ENCODE data around the gene NGF.

Gene NGF

DNA sequence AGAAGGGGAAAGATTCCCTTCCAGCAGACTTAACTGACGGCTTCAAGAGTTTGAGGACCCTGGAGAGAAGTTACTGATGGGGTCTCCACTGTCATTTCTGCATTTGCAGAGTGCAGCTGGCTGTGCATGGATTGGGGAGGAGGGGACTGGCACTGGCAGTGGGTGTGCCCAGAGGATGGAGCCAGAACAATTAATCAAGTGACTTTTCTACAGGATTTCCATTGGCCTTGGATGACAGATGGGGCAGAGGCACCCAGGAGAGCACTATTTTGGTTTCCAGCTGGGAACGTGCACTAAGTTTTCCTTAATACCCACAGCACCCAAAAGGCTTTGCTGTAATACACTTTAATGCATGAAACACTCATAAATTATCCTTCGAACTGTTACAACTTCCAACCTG, 1.3 kb downstream of the NGF start:
- DNase-seq (ENCODE audit: low read depth) = no peak

DNA sequence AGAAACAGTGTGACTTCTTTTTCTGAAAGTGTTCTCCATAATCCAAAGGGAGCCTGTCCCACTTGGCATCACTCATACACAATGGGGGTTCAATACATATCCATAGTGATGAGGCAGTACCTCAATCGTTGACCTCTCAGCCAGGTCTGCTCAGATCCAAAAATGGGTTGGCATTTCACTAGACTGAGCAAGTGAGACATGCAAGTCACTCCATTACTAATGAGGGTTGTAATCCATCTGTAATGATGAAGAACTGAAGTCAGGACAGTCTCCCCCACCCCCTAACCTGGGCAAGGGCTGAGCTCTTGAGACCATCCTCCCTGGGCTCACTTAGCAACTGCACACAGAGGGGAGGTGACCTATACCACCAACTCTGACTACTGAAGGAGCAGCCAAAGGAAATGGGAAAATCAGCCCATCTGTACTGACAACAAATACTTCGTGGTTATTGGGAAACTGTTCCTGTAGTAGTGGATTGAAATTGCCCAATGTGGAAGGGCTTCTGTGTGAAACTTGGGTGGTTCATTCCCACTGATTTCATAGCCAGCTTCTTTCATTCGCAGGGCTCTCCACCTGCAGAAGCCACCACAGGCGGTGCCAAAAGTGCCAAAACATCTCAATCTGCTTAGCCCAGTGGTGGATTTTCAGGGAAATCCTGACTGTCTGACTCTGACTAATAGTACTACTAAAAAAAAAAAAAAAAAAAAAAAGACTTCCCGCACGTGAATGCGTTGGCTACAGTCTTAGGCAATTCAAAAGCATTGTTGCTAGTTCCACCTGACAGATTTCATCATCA, 5.0 kb downstream of the NGF start:
- peak; percentile 85 for DNase-seq (ENCODE audit: low read depth)

DNA sequence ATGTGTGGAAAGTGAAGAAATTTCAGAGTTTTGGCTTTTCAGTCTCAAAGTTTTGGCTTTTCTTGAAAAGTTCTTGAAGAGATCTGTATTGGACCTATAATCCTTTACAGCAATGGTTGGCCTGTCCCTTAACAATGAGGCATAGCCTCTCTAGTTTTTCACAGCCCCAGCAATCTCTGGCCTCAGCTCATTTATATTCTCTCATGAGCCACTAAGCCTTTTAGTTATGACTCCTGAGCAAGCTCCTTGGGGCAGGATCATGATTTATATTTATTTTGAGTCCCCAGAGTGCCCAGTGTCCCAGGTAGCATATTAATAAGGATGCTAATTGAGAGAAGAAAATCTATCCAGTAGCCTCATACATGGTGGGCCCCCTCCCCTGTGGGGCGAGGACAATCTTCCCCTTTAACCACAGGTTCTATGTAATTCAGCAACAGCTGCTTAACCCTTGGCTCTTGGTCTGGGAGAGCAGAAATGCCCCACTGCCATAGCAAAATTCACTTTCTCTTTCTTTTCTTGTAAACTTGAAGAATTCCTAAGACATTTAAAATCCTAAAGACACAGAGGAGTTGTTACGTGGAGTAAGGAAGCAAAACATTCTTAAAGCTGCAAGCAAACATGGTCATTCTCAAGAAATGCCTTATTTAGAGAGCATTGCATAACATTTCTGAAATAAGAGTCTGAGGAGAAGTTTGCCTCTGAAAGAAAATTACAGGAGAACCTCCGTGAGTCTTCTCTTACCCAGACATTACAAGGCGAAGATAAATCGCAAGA, 6.3 kb downstream of the NGF start:
- DNase-seq (ENCODE audit: low read depth) = no peak

DNA sequence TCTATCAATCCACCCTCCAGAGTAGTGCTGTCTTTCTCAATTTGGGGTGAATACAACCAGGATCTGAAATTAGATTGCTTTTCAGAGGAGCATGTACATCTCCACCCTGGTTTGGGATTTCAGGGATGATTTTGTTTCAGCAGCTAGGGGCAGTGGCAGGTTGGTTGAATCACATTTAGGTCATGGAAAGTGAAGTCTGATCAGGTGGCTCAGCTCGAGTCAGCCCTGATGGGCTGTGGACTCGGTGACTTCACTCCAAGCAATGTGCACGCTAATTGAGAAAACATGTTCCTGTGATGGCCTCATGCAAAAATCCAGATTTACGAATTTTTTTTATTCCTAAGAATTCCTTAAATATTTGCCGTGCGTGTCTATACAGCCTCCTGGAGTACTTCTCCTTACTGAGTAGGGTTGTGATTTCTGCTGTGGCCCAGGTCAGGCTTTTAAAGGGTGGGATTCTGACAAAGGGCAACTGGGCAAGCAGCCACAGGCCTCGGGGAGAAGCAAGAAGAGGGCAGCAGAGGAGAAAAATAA, 7.5 kb downstream of the NGF start:
- peak; percentile 81 for DNase-seq (ENCODE audit: low read depth)

DNA sequence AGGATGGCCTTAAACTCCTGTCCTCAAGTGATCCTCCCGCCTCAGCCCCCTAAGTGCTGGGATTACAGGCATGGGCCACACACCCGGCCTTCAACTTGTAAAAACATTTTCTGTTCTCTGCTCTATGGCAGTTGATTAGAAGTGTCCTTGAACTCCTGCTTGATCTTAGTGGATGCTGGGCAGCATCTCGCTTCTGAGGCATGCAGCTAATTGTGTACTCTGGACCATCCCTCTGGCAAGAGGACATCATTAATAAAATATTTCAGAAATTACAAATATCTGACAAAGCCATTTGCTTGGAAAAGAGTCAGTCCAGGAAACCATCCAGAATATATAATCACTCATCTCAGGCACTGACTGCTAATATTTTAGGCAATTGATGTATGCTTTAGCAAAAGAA, 8.1 kb downstream of the NGF start:
- no peak for DNase-seq (ENCODE audit: low read depth)

DNA sequence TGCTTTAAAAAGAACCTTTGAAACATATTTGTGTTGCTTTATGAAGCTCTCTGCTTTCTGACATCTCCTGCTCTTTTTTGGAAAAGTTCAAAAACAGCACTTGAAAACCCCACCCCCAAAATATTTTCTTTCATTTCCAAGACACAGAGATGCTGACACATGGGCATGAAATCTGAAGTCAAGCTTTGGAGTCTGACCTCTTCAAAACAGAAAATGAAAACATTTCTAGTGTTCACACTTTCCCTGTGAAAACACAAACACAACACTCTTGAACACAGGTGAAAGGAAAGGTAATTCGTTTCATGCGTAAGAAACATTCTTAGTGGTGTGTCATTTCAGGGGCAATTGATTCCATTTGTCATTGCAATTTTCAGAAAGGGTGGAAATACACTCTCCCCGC, 10.8 kb downstream of the NGF start:
- no peak for DNase-seq (ENCODE audit: low read depth)

DNA sequence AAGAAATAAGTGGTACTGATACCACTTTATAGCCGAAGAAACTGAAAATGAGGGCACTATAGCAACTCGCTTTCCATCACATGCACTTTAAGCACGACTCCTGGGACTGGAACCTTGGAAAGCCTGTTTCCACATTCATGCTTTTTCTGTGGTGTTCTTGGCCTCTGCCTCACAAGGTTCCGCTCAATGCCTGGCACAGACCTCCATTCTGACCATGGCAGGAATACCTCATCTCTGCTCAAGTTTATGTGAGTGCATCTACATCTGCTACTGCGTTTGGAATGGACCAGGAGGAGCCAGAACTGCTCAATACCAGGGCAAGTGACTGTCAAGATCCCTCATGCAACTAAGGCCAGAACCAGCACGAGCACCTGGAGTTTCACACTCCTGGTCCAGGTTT, 11.6 kb downstream of the NGF start:
- no peak for DNase-seq (ENCODE audit: low read depth)

DNA sequence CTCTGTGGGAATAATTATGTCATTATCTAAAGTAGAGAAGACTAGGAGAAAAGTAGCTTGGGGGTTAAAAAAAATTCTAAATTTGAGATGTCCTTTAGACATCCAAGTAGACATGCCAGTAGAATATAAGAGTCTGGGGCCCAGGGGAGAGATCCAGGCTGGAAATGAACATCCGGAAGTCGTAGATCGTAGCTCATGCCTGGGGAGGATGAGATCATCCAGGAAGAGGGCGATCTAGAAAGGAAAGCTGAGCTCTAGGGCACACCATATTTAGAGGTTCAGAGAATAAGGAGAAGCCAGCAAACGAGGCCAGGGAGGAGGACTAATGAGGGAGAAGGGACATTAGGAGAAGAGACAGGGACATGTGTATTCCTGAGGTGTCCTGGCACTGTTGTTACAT, 12.2 kb downstream of the NGF start:
- DNase-seq (ENCODE audit: low read depth) = no peak

DNA sequence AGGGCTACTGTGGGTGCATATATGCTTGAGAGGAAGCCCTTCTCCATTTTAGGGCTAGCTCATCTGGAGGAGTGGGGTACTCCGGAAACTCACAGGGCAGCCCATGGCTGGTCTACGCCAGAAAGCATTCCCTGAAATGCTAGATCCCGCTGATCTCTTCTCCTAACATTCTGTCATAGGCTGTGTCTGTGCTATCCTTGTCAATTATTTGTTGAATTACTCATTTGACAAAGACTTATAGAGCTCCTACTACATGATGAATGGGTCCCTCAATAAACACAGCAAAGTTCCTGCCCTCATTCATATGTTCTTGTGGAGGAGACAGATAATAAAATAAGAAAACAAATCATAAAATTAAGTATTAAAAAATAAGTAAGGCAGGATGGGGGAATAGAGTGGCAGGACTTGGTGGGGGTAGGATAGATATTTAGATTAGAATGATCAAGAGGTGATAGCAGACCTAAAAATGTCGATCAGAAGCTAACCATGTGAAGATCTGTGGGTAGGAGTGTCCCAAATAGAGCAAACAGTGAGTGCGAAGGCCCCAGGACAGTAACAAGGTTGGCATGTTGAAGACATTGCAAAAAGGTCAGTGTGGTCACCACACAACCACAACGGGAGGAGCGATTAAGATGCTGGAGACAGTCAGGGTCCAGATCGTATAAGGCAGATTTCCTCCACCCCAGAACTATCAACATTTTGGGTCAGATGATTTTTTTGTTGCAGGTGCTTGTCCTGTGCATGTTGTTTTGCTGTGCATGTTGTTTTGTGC, 13.2 kb downstream of the NGF start:
- DNase-seq (ENCODE audit: low read depth) = no peak

DNA sequence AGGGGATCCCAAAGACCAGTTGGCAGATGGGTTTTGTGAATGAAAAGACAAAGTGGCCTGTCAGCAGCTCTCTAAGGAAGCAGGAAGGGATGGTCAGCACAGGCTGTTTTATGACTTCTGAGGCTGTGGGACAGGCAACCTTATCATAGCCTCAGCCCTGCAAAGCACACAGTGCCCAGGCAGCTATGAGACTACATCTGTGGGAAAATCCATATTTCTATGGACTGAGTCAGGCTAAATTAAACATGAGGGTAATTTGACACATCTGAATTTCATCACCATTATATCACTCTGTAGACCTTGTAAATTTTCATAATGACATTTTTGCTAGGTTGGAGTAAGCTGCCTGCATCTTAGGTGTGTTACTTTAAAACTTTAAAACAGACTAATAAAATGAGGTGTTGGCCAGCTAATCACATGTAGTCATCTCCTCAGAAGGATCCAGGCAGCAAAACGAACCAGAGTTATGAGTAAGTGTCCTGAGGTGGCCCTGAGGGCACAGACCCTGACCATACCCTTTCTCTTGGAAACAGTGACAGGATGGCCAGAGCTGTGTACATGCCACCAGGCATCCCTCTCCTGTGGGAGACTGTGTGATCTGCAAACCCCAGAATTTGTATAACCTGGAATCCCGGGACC, 14.6 kb downstream of the NGF start:
- DNase-seq (ENCODE audit: low read depth) = peak; percentile 75

DNA sequence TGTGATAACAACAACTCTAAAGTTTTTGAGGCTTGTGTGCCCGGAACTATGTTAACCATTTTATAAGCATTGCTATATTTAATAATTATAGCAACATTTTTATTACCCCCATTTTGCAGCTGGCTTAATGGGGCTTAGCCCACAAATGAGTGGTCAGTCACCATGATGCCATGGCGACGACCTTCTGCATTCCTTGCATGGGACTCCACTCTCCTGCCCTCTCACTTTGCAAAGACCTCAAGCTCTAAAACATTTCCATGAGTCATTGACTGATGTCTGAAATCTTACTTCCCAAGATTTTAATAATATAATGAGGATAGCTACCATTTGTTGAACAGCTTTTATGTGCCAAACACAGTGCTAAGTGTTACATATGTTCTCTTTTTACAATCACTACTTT, 15.4 kb downstream of the NGF start:
- DNase-seq (ENCODE audit: low read depth) = no peak

DNA sequence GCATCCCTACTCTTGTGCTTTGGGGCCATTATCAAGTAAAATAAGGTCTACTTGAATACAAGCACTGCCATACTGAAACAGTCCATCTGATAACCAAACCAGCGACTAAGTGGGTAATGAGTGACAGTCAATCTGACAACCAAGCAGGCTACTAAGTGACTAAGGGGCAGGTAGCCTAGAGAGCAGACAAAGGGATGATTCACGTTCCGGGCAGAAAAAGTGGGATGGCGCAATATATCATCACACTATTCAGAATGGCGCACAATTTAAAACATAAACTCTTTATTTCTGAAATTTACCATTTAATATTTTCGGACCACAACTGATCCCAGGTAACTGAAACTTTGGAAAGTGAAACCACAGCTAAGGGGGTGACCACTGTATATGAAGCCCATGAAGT, 17.7 kb downstream of the NGF start:
- no peak for DNase-seq (ENCODE audit: low read depth)

DNA sequence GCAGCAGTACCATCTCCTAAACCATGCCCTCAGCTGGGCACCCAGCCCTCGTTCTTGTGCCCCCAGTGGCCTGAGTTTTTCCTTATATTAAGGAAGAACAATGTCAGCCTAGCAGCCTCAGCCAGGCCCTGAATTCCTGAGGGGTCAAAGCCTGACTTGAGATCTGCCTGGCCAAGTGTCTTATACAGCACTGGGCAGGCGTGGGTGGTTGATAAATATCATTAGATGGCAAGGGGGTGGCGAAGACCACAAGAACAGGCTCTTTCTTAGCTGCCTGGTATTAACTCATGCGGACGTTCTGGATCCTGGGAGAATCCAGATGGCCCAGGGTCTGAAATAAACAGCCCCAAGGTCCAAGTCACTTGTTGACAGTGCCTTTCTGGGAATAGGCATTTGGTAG, 18.3 kb downstream of the NGF start:
- no peak for DNase-seq (ENCODE audit: low read depth)

DNA sequence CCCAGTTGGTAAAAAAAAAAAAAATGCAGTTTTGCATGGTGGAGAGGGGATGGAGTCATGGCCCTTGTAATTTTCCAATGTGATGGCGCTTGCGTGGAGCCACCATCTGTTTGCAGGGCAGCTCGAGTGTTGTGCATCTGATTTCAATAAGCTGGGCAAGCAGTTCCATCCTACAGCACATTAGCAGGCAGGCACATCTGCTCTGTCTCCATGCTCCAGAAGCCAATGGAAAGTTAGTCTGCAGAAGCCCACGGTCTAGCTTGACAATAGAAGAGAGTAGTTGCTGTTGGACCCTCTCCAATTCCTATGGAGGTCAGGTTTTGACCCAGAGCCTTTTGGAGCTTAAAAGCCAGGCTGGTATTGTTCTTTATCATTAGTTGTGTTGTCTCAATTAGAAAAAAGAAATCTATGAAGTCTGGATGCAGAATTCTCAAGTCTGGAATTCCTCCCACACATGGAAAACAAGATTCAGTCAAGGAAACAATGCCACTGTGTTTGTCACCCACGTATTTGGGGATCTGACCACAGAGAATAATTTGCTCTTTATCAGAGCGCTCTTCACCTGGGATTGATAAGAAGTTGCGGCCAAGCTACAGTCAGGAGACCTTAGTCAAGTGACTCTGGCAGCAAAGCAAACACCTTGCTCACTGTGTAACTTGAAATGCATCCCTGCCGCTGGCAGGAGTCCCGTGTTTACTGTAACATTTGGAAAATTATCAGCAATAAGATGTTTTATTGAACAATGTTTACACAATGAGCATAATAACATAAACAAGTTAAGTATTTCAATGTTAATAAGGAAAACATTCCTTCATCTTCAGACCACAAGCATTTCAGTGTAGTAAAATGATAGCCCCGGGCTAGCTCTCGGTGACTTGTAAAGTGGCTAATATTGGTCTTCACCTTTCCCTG, 20.7 kb downstream of the NGF start:
- DNase-seq (ENCODE audit: low read depth) = no peak

DNA sequence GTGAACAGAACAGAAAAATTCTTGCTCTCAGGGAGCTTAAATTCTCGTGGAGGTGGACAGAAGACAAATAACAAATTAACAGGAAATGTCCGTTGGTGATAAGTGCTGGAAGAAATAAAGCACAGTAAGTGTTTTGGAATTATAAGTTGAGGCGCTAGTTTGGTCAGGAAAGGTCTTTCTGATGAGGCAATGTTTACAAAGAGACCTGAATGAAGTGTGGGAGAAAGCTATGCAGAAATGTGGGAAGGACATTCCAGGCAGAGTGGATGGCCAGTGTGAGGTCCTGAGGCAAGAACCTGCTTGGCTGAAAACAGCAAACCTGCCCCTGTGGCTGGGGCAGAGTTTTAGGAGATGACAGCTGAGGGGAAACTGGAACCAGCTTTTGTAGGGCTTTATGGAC, 23.3 kb downstream of the NGF start:
- DNase-seq (ENCODE audit: low read depth) = no peak

DNA sequence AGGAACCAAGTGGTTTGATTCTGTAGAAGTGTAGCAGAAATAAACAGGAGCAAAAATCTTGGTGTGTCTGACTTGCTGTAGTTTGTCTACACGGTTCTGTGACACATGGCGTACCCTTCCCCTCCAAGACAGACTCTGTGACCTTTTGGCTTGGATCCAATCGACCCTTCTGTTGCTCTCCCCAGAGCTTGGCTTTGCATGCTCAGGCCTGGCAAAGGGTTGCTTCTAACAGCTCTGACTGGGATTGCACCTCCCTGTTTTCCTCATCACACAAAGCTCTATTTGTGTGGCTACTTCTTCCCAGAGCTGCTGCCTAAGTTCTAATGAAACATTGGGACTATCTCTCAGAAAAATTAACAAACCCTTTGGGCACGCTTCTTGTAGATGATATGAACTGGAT, 24.0 kb downstream of the NGF start:
- DNase-seq (ENCODE audit: low read depth) = no peak

DNA sequence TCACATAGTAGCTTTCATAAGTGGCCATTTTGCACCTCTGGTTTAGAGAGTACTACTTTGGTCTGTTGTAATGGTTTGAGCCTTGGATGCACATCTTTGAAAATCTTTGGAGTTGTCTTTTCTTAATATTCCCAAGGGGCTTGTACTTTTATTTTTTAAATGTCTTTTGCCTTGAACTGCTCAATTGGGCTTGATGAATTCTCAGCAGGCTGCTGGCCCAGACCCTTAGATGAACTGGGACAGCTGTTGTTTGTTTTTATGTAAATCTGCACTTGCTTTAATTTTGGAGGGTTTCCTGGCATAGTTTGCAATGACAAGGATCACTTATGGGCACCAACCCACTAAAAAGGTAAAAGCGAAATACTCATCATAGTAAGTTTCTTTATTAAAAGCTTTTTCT, 24.9 kb downstream of the NGF start:
- no peak for DNase-seq (ENCODE audit: low read depth)

DNA sequence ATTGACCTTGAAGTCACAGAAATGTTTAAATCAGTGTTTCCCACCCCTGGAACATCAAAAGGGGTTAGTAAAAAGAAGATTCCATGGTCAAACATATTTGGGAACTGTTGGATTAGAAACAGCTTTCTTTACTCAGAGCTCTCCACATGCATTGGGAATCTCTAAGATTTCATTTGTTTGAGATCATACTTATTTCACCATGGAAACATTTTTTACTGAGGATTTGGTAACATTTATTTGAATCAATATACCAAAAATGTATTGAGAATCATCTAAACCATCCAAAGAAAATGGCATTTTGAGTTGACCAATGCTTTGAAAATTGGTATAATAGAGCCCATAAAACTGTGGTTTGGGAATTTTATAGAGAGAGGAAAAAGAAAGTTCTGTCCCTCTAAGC, 25.3 kb downstream of the NGF start:
- no peak for DNase-seq (ENCODE audit: low read depth)

DNA sequence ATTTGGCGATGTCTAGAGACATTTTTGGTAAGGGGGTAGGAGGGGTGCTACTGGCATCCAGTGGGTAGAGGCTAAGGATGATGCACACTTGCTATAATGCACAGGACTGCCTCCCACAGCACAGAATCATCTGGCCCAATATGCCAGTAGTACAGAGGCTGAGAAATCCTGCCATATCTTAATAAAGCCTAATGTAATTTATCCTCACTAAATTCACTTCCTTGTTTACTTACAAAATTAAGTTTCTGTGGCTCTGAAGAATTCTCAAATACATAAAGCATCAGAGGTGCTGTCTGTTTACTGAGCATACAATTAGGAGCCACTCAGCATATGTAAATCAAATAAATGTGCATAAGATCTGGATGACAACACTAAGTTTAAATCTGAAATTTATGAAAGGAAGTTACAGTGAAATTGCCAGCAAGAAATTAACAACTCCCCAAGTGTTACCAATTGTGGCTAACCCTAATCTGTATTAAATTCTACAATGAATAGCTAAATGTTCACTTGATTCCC, 26.5 kb downstream of the NGF start:
- no peak for DNase-seq (ENCODE audit: low read depth)

DNA sequence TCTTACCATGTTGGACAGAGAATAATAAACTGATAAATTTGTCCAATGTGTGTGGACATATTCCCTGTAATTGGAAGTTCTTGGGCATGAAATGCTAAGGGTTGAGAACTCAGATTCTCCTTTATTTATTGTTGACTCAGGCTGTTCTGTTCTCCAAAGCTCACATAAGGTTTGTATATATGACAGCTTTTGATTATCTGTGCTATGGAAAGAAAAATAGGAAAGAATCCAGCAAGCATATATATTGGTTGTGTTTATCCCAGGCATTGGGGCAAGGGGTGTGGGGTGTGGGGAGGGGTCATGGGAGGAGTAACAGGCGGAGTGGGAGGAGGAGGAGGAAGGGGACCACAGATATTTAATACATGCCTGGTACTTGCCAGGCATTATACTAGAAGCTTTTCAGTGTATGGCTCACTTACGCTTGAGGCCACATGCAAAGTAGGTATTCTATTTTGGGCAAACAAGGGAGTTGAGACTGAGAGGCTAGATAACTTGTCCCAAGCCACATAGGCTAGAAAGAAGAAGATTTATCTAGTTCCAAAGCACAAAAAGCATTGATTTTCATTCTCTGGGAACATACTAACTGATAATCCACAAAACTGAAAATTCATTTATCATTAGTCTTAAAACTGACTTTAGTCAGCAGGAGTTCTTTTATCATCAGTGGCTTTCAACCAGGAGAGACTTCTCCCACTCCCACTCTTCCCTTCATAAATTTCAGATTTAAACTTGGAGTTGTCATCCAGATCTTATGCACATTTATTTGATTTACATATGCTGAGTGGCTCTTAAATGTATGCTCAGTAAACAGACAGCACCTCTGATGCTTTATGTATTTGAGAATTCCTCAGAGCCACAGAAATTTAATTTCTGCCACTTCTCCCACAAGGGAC, 27.2 kb downstream of the NGF start:
- no peak for DNase-seq (ENCODE audit: low read depth)
